GM12878 (cell line): ENCODE results near the gene MYCBP2.

Experiments
- BHLHE40 ChIP-seq, 2 experiments: fragments of 450-650 bp in 1 of 2; IDR thresholded peaks; 2 replicates each; pipeline ENCODE4 v1.6.1; 2011 to 2017; ENCODE audit warnings: low read depth in 2 of 2, borderline replicate concordance in 1 of 2, improper control_type of control experiment in 1 of 2, low read length in 1 of 2, mild to moderate bottlenecking in 1 of 2
- EZH2 ChIP-seq: IDR thresholded peaks from 2 replicates; pipeline ENCODE4 v1.6.1; 2012; ENCODE audit warnings: low read depth, mild to moderate bottlenecking, control low read depth, inconsistent platforms, low read length, borderline replicate concordance; ENCODE audit not compliant: control insufficient read depth
- FOXK2 ChIP-seq: fragments of 450-650 bp; IDR thresholded peaks from 2 replicates; pipeline ENCODE4 v1.6.1; 2017; ENCODE audit warnings: mild to moderate bottlenecking, moderate library complexity
- POLR2AphosphoS5 ChIP-seq: IDR thresholded peaks from 2 replicates; pipeline ENCODE4 v1.6.1; 2011; ENCODE audit warnings: mild to moderate bottlenecking, low read length, inconsistent platforms
- SMAD1 ChIP-seq: fragments of 450-650 bp; IDR thresholded peaks from 2 replicates; pipeline ENCODE4 v1.6.1; 2018; ENCODE audit warnings: mild to moderate bottlenecking, low read depth; ENCODE audit not compliant: partially characterized antibody
- STAT1 ChIP-seq: fragments of 450-650 bp; conservative IDR thresholded peaks from 2 replicates; pipeline ENCODE4 v1.6.1; 2014; ENCODE audit warnings: antibody characterized with exemption, mild to moderate bottlenecking
- SUZ12 ChIP-seq: fragments of 200-600 bp; sonication (generic); IDR thresholded peaks from one replicate; pipeline ENCODE4 v1.6.1; 2018; ENCODE audit warnings: antibody characterized with exemption, mild to moderate bottlenecking; ENCODE audit not compliant: unreplicated experiment
- TARDBP ChIP-seq: IDR thresholded peaks from 2 replicates; pipeline ENCODE4 v1.6.1; 2016; ENCODE audit warnings: borderline replicate concordance
- TBL1XR1 ChIP-seq: IDR thresholded peaks from 2 replicates; pipeline ENCODE4 v1.6.1; 2012; ENCODE audit warnings: low read depth, low read length, improper control_type of control experiment
- USF1 ChIP-seq: IDR thresholded peaks from 2 replicates; pipeline ENCODE4 v1.6.1; 2011; ENCODE audit warnings: borderline replicate concordance, low read depth, mild to moderate bottlenecking, moderate library complexity, mixed read lengths, low read length; ENCODE audit not compliant: insufficient read depth; ENCODE audit errors: extremely low read length
- TF ChIP-seq, protein P1 (sequence below): IDR thresholded peaks from 2 replicates; pipeline ENCODE4 v1.6.1; 2011; ENCODE audit warnings: mild to moderate bottlenecking, low read depth, low read length, moderate library complexity; ENCODE audit not compliant: insufficient replicate concordance
- TF ChIP-seq, protein P2 (sequence below): IDR thresholded peaks from 2 replicates; pipeline ENCODE4 v1.6.1; 2012; ENCODE audit warnings: improper control_type of control experiment, low read depth, low read length; ENCODE audit not compliant: insufficient replicate concordance

DNA sequence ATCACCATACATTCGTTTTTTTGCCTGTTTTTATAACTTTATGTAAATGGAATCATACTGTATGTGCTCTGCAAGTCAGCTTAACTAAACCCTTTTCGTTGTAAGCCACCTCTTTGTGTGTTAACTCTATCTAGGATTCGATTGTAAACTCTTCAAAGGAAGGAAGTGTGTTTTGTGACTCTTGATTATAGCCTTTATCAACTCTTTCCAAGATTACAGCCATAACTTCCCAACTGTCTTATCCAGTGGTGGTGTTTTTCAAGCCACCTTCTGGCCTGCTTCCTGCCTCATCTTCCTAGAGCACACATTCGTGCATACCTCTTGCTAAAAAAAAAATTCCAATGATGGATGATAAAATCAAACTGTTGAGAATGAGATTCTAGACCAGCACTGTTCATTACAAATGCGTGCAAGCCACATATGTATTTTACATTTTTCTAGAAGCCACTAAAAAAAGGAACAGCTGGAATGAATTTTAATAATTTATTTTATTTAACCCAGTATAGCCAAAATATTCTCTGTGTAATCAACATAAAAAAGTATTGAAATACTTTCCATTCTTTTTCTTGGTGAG, 287.9 kb downstream of the MYCBP2 start:
- no peak for TF ChIP-seq BHLHE40 (IDR thresholded peaks at IDR 0.05; ENCODE audit: borderline replicate concordance in 1 of 2, low read depth in 2 of 2, low read length in 1 of 2)
- TF ChIP-seq FOXK2, result no peak
- TF ChIP-seq, protein P1, sequence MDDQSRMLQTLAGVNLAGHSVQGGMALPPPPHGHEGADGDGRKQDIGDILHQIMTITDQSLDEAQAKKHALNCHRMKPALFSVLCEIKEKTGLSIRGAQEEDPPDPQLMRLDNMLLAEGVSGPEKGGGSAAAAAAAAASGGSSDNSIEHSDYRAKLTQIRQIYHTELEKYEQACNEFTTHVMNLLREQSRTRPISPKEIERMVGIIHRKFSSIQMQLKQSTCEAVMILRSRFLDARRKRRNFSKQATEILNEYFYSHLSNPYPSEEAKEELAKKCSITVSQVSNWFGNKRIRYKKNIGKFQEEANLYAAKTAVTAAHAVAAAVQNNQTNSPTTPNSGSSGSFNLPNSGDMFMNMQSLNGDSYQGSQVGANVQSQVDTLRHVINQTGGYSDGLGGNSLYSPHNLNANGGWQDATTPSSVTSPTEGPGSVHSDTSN, result no peak
- no peak for TF ChIP-seq SMAD1
- TF ChIP-seq SUZ12, result no peak
- TF ChIP-seq STAT1, result no peak
- TF ChIP-seq, protein P2, sequence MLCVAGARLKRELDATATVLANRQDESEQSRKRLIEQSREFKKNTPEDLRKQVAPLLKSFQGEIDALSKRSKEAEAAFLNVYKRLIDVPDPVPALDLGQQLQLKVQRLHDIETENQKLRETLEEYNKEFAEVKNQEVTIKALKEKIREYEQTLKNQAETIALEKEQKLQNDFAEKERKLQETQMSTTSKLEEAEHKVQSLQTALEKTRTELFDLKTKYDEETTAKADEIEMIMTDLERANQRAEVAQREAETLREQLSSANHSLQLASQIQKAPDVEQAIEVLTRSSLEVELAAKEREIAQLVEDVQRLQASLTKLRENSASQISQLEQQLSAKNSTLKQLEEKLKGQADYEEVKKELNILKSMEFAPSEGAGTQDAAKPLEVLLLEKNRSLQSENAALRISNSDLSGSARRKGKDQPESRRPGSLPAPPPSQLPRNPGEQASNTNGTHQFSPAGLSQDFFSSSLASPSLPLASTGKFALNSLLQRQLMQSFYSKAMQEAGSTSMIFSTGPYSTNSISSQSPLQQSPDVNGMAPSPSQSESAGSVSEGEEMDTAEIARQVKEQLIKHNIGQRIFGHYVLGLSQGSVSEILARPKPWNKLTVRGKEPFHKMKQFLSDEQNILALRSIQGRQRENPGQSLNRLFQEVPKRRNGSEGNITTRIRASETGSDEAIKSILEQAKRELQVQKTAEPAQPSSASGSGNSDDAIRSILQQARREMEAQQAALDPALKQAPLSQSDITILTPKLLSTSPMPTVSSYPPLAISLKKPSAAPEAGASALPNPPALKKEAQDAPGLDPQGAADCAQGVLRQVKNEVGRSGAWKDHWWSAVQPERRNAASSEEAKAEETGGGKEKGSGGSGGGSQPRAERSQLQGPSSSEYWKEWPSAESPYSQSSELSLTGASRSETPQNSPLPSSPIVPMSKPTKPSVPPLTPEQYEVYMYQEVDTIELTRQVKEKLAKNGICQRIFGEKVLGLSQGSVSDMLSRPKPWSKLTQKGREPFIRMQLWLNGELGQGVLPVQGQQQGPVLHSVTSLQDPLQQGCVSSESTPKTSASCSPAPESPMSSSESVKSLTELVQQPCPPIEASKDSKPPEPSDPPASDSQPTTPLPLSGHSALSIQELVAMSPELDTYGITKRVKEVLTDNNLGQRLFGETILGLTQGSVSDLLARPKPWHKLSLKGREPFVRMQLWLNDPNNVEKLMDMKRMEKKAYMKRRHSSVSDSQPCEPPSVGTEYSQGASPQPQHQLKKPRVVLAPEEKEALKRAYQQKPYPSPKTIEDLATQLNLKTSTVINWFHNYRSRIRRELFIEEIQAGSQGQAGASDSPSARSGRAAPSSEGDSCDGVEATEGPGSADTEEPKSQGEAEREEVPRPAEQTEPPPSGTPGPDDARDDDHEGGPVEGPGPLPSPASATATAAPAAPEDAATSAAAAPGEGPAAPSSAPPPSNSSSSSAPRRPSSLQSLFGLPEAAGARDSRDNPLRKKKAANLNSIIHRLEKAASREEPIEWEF, result no peak
- no peak for TF ChIP-seq POLR2AphosphoS5
- TF ChIP-seq EZH2, result no peak
- TF ChIP-seq TBL1XR1, result no peak
- no peak for TF ChIP-seq USF1
- no peak for TF ChIP-seq TARDBP
